B cell (primary cell): ENCODE data around the gene TBX21. TPM values are rescaled to one million over a fixed set of nuclear protein-coding genes. Genes with fewer than 3 reads are reported as not detected.

Source experiments
- ATAC-seq: fragments of 200-7000 bp; cut with Tn5 transposase; one replicate; pipeline ENCODE4 v1.10.0; 2021; ENCODE audit warnings: low read depth, mild to moderate bottlenecking, moderate number of reproducible peaks, moderate library complexity
- CTCF ChIA-PET: fragments of 350-600 bp; sonication (Branson Sonifier 250); formaldehyde crosslinking; loops from one replicate; lab custom pipeline; 2021; ENCODE audit warnings: antibody characterized with exemption, inconsistent platforms; lab: Charles Lee
- POLR2A ChIA-PET: fragments of 350-600 bp; sonication (Branson Sonifier 250); formaldehyde crosslinking; loops from one replicate; lab custom pipeline; 2021; ENCODE audit warnings: antibody characterized with exemption; lab: Charles Lee
- DNase-seq: peaks from one replicate; pipeline ENCODE4 v3.0.0; 2013
- H2AFZ ChIP-seq: 2 replicates; pipeline ENCODE4 v1.6.1; 2012; ENCODE audit warnings: mild to moderate bottlenecking, low read depth, low read length; ENCODE audit not compliant: insufficient read depth, poor library complexity, severe bottlenecking
- H3K27ac ChIP-seq, 2 donors: 1 replicate in 1 of 2; 2 replicates in 1 of 2; pipeline ENCODE4 v1.5.1; 2012 to 2013; ENCODE audit warnings: low read length in 2 of 2, mild to moderate bottlenecking in 2 of 2, moderate library complexity in 1 of 2
- H3K27me3 ChIP-seq, 4 experiments: fragments of 200-600 bp in 1 of 4; sonication (generic) in 1 of 4; replicated peaks in 1 of 4; 1 replicate in 2 of 4; 2 replicates in 2 of 4; pipeline versions ENCODE4 v1.6.1 to v1.7.0; 2013 to 2016; ENCODE audit warnings: low read length in 3 of 4, mild to moderate bottlenecking in 2 of 4, mixed read lengths in 1 of 4, moderate library complexity in 1 of 4; ENCODE audit not compliant: insufficient read depth in 4 of 4, control insufficient read depth in 3 of 4; ENCODE audit errors: control extremely low read depth in 1 of 4
- H3K36me3 ChIP-seq, 2 experiments: replicated peaks in 1 of 2; 1 replicate in 1 of 2; 2 replicates in 1 of 2; pipeline versions ENCODE4 v1.6.1 to v1.7.1; 2013; ENCODE audit warnings: low read length in 1 of 2; ENCODE audit not compliant: insufficient read depth in 2 of 2, control insufficient read depth in 1 of 2; ENCODE audit errors: control extremely low read depth in 1 of 2, extremely low read depth in 1 of 2
- H3K4me1 ChIP-seq, 2 donors: fragments of 200-600 bp in 1 of 2; sonication (generic) in 1 of 2; 1 replicate in 1 of 2; 2 replicates in 1 of 2; pipeline versions ENCODE4 v1.5.1 to v1.6.1; 2013 to 2017; ENCODE audit warnings: low read length in 2 of 2; ENCODE audit not compliant: control insufficient read depth in 2 of 2, insufficient read depth in 2 of 2
- H3K4me2 ChIP-seq: replicated peaks from 2 replicates; pipeline ENCODE3; 2012; ENCODE audit warnings: mild to moderate bottlenecking, low read depth, low read length; ENCODE audit not compliant: poor library complexity, severe bottlenecking
- H3K4me3 ChIP-seq, 5 experiments: fragments of 200-600 bp in 1 of 5; sonication (generic) in 1 of 5; 1 replicate in 3 of 5; 2 replicates in 2 of 5; pipeline versions ENCODE4 v1.5.1 to v1.7.0; 2011 to 2016; ENCODE audit warnings: low read length in 4 of 5, mild to moderate bottlenecking in 4 of 5, low read depth in 2 of 5, control low read depth in 1 of 5, moderate library complexity in 1 of 5; ENCODE audit not compliant: insufficient read depth in 1 of 5; ENCODE audit errors: control extremely low read depth in 1 of 5, extremely low read depth in 1 of 5
- H3K79me2 ChIP-seq: fragments of 200-600 bp; sonication (generic); one replicate; pipeline ENCODE4 v1.6.0; 2016; ENCODE audit warnings: low read length; ENCODE audit not compliant: control insufficient read depth, insufficient read depth
- H3K9ac ChIP-seq: fragments of 200-600 bp; sonication (generic); 2 replicates; pipeline ENCODE4 v1.6.1; 2017; ENCODE audit warnings: mild to moderate bottlenecking, low read length, moderate library complexity
- H3K9me3 ChIP-seq, 3 donors: one replicate each; pipeline versions ENCODE4 v1.6.1 to v1.7.1; 2013; ENCODE audit warnings: low read length in 2 of 3; ENCODE audit not compliant: control insufficient read depth in 2 of 3, insufficient read depth in 1 of 3; ENCODE audit errors: control extremely low read depth in 1 of 3
- H4K20me1 ChIP-seq: 2 replicates; pipeline ENCODE4 v1.6.0; 2012; ENCODE audit warnings: mild to moderate bottlenecking, low read length; ENCODE audit not compliant: insufficient read depth, control insufficient read depth, poor library complexity, severe bottlenecking
- H3K27ac Mint-ChIP-seq: one replicate; pipeline ENCODE4 v1.8.0; 2021; ENCODE audit warnings: mixed read lengths
- H3K27me3 Mint-ChIP-seq: one replicate; pipeline ENCODE4 v1.8.0; 2021; ENCODE audit warnings: mixed read lengths
- H3K4me1 Mint-ChIP-seq: one replicate; pipeline ENCODE4 v1.8.0; 2021; ENCODE audit warnings: mixed read lengths
- H3K4me3 Mint-ChIP-seq: one replicate; pipeline ENCODE4 v1.8.0; 2021; ENCODE audit warnings: mixed read lengths
- H3K9me3 Mint-ChIP-seq: one replicate; pipeline ENCODE4 v1.8.0; 2022; ENCODE audit warnings: mixed read lengths; ENCODE audit not compliant: insufficient read depth
- CTCF ChIP-seq: fragments of 200-600 bp; IDR thresholded peaks from one replicate; pipeline ENCODE4 v1.8.0; 2022; ENCODE audit warnings: antibody characterized with exemption, mild to moderate bottlenecking
- EZH2 ChIP-seq: IDR thresholded peaks from 2 replicates; pipeline ENCODE4 v1.6.1; 2012; ENCODE audit warnings: borderline replicate concordance, low read depth, mild to moderate bottlenecking, moderate library complexity, low read length; ENCODE audit not compliant: insufficient read depth, poor library complexity, severe bottlenecking
- WGBS: methylation state at CpG from one replicate; pipeline ENCODE4 v1.1.5; 2013; ENCODE audit warnings: missing lambda C conversion rate; ENCODE audit not compliant: insufficient coverage; 5-methylcytosine and 5-hydroxymethylcytosine counted together
- intact Hi-C: fragments of 100-400 bp; cut with micrococcal nuclease; formaldehyde crosslinking; loops from one replicate; pipeline ENCODE4 v1.10.0; 2022
- polyA plus RNA-seq: library from polyadenylated mRNA; depleted of rRNA; stranded (reverse); fragments of >200 nt; gene quantifications from 2 replicates; pipeline ENCODE4 v1.2.3, GENCODE V29; 2012
- total RNA-seq, 2 donors: library from RNA; stranded (reverse); fragments of 120-200 nt in 1 of 2; gene quantifications; 1 replicate in 1 of 2; 2 replicates in 1 of 2; pipeline versions ENCODE4 v1.2.3 to v1.2.4, GENCODE V29; 2013 to 2022

TBX21 gene
- total and polyA plus RNA-seq, 2 donors (not counting 1 experiment from before 2014, with no cell fraction given) = 10.8 TPM

- peaks cover 68% of the 10 kb centered on the region for H3K27me3 Mint-ChIP-seq
- WGBS = no CpG with 5 or more reads among the region's 5 CpGs
- ATAC-seq (no peak), DNase-seq (no peak)
- ChIA-PET POLR2A (no interaction called here), CTCF (interaction anchor here (0.7 to 1.5 kb wide), 2 partner anchors 20 to 47 kb away, joined by 3 read pairs; no protein-coding TSS in a partner anchor)
- Histone ChIP-seq H3K27me3 (peaks cover 0 to 31% (median 11%) of the 10 kb centered on the region in 4 experiments), H3K9me3 (no peaks in the 10 kb centered on the region), H2AFZ (no peak overlapping the region), H3K36me3 (no peaks in the 10 kb centered on the region), H4K20me1 (no peaks in the 10 kb centered on the region), H3K4me2 (no peak overlapping the region), H3K4me3 (no peak overlapping the region), H3K9ac (no peak overlapping the region), H3K27ac (no peak overlapping the region), H3K79me2 (no peaks in the 10 kb centered on the region), H3K4me1 (no peaks in the 10 kb centered on the region)
- no peaks in the 10 kb centered on the region for H3K4me1 Mint-ChIP-seq
- H3K9me3 Mint-ChIP-seq = no peaks in the 10 kb centered on the region
- H3K4me3 Mint-ChIP-seq = no peak overlapping the region
- intact Hi-C loops = no loop called here
- no peak overlapping the region for H3K27ac Mint-ChIP-seq
- TF ChIP-seq CTCF (no peak), EZH2 (no peak)
These were observed 48.4 kb downstream of the TBX21 start for GRCh38 chr17:47781397-47781796.

- H3K79me2 ChIP-seq = no peaks in the 10 kb centered on the region
- H3K9me3 ChIP-seq = no peaks in the 10 kb centered on the region
- POLR2A ChIA-PET = no interaction called here
- intact Hi-C loops = no loop called here
- H3K9me3 Mint-ChIP-seq = no peaks in the 10 kb centered on the region
- peaks cover 9% of the 10 kb centered on the region for H3K4me1 Mint-ChIP-seq
- TF ChIP-seq CTCF = no peak
- no peak for TF ChIP-seq EZH2
- ATAC-seq (no peak), DNase-seq (no peak)
- H3K4me2 ChIP-seq = no peak overlapping the region
- 30% methylated on average over 3 of the region's 5 CpGs for WGBS
- H3K27ac Mint-ChIP-seq = no peak overlapping the region
- H3K27me3 Mint-ChIP-seq = peaks cover 65% of the 10 kb centered on the region
- H3K9ac ChIP-seq = no peak overlapping the region
- H3K27ac ChIP-seq = no peak overlapping the region
- H3K36me3 ChIP-seq = no peaks in the 10 kb centered on the region
- no peak overlapping the region for H3K4me3 Mint-ChIP-seq
- no peaks in the 10 kb centered on the region for H4K20me1 ChIP-seq
- H3K4me3 ChIP-seq = no peak overlapping the region
- H3K4me1 ChIP-seq = peaks cover 10% of the 10 kb centered on the region in 2 donors
- peaks cover 0 to 23% (median 18%) of the 10 kb centered on the region in 4 experiments for H3K27me3 ChIP-seq
- H2AFZ ChIP-seq = no peak overlapping the region
- CTCF ChIA-PET = interaction anchor here (1.2 kb wide), 1 partner anchor 122 kb away, joined by 3 read pairs; no protein-coding TSS in a partner anchor
These were observed 52.6 kb downstream of the TBX21 start for GRCh38 chr17:47785538-47786123.
